Measurements from ENCODE around the gene DCP2.

GRCh38 chr5:112940670-112941069 is 35.9 kb upstream of the DCP2 start:
- no peak for TF ChIP-seq CTCF (IDR thresholded peaks at IDR 0.05 in 4 of 5, conservative IDR thresholded peaks at IDR 0.05 in 1 of 5)
- TF ChIP-seq POLR2A (IDR thresholded peaks at IDR 0.05): no peak
